ENCODE measurements around the gene CACUL1.

DNA sequence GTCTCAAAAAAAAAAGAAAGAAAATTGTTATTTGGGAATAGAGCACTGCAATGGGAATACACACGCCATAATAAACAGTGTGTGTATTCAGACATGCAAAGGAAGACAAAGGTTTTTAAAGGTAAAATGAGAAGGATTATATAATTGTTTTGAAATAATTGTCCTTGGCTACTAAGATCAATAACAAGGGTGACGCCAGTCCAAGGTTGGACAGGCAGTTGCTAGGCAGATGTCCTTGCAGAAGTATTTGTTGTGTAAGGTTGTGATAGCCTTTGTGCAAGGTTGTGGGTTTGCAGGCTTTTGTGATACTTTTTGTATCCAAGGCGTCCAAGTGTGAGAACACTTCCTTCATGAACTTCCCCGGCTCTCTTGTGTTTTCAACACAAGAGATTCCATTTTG lies 87.0 kb downstream of the CACUL1 start:
- TF ChIP-seq POLR2A (IDR thresholded peaks at IDR 0.05; ENCODE audit: low read length), result no peak
- TF ChIP-seq GATA1 (IDR thresholded peaks at IDR 0.05; ENCODE audit: low read depth, low read length), result no peak

Data from erythroblast (primary cell).